HG02623 (cell line): ENCODE measurements around the gene FXYD5.

Source experiments
- ATAC-seq: cut with Tn5 transposase; IDR thresholded peaks from one replicate; pipeline ENCODE4 v1.9.1; 2021; ENCODE audit warnings: moderate library complexity; ENCODE audit not compliant: unreplicated experiment

FXYD5 gene

DNA sequence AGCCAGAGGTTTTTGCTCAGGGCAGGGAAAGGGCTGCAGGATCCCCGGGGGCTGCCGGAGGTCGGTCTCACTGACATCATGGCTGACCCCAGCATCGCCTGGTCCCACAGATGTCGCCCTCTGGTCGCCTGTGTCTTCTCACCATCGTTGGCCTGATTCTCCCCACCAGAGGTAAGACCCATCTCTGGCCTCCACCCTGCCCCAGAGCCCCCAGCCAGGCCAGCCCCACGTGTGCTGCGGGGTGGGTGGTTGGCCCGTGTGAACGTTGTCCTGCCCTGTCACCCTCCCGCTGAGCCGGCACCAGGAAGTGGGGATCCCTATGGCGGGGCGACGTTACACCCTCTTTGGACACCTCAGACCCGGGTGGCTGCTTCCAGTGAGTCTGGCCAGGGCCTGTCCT is 906 bp downstream of the FXYD5 start:
- no peak for ATAC-seq

DNA sequence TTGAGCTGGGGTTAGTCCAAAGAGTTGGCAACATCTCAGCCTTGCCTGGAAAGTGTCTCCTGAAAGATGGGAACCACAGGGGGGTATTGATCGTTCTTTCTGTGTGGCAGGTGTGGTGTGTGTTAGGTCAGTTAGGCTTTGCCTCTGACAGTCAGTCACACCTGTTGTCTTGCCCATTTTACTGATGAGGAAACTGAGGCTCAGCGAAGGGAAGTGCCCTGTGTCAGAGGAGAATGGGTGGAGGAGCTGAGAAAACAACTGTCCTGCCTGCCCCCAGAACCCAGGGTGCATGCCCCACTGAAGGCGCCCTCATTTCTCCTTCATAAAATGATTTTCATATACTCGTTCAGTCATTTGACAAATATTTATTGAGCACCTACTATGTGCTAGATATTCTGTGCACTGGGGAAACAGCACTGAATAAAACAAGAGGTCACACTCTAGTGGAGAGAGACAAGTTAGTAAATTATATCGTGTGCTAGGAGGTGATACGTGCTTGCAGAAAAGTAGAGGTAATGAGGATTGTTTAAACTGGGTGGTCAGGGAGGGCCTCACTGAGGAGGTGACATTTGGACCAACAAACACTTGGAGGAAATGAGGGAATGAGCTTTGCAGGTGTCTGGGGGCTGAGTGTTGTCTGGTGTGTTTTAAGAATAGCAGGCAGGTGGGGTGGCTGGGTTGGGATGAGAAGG is 1.6 kb downstream of the FXYD5 start:
- ATAC-seq = no peak

DNA sequence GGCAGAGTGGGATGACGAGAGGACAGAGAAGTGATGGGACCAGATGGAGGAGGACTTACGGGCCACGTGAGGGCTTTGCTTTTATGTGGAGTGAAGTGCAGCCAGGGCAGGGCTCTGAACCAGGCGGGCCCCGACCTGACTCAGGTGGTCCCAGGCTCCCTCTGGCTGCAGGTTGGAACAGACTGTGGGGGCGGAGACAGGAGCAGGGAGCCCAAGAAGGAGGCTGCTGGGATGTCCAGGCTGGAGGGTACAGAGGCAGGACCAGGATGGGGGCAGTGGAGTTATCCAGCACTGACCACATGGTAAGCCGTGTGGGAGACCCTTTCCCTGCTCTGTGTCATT is 2.1 kb downstream of the FXYD5 start:
- ATAC-seq = no peak

DNA sequence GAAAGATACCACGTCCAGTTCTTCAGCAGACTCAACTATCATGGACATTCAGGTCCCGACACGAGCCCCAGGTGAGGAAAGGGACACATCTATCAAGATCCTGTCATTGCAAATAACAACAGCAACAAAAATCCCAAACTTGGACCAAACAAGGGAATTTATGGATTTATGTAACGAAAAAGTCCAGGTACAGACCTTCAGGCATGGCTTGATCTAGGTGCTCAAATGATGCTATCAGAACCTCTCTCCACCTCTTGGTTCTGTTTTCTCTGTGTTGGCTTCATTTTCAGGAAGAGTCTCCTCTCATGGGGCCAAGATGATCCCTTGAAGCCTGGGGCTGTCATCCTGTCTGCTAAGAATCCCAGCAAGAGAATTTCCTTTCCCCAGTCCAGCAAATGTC is 2.9 kb downstream of the FXYD5 start:
- ATAC-seq = no peak

DNA sequence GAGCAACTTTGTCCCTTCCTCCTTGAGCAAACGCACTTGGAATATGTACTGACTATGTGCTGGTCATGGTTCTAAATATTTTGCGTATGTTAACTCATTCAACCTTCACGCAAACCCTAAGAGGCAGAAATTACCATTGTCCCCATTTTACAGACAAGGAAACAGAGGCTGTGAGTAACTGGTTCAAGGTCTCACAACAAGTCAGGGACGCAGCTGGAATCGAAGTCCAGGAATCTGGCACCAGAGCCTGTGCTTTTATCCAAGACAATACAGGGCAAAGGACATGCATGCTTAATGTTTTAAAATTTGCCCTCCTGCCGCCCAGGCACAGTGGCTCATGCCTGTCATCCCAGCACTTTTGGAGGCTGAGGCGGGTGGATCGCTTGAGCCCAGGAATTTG is 5.1 kb downstream of the FXYD5 start:
- no peak for ATAC-seq

DNA sequence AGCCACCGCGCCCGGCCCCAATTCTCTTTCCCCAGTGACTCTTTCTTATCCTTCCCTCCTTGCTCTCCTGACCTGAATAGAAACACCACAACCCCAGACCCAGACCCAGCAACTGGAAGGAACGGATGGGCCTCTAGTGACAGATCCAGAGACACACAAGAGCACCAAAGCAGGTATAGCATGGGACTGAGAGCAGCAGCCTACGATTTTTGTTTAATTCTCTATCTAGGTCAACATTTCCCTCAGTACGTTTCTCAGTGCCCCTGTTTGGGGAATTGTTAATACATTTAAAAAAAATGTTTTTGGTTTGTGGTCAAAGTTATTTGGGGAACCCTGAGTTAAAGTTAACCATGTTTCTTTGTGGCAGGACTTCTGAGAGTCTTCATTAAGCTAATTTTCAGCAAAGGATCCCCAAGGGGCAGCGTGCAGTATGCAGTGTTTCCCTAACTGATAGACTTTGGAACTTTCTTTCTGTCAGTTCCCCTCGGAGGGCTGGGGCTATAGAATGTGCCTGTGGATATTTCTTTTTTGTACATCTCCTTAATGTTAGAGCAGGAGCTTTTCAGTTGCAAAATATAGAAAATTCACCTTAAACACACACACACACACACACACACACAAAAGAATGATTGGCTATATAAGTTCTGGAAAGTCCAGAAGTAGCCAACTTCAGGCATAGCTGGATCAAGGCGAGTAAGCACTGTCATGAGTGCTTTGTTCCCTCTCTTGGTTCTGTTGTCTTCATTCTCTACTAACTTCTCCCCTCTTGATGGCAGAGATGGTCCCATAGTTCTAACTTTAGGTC is 6.3 kb downstream of the FXYD5 start:
- no peak for ATAC-seq

DNA sequence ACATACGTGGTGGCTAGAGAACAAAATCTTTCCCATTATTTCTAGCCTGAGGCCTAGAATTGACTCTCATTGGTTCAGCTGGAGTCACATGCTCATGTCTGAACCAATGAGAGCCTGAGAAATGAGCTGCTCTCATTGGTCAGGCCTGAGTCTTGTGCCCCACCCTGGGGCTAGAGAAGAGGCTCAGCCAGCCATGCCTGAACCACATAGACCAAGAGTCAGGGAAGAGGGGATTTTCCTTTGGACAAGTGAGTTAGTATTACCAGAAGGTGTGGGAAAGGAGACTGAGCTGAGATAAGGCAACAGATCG is 6.9 kb downstream of the FXYD5 start:
- no peak for ATAC-seq

DNA sequence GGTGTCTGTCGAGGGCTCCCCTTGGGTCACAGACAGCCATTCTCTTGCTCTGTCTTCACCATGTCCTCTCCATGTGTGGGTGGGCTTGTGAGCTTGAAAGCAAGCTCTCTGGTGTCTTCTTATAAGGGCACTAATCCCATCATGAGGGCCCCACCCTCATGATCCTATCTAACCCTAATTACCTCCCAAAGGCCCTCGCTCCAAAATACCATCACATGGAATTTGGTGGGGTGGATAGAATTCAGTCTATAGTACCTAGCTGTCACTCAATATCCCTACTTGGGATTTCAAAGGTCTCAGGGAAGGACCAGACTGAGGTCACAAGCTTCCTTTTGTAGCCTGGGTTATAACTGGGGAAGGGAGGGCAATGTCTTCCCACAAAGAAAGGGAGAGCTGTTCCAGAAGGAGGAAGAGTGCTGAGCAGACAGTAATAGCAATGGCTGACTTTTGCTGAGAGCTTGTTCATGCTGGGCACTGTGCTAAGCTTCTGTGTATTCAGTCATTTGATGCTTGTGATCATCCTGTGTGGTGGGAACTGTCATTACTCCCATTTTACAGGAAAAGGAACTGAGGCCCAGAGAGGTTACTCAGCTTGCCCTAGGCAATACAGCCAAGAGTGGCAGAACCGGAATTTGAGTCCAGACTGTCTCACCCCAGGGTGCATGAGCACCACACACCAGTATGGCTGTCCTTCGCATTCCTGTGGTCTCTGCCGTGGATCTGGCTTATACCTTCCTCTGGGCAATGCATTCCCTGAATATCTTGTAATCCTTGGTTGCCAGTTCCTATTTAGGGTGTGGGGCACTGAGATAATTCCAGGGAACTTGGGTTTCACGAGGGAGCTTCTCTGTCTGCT is 8.2 kb downstream of the FXYD5 start:
- ATAC-seq = no peak

DNA sequence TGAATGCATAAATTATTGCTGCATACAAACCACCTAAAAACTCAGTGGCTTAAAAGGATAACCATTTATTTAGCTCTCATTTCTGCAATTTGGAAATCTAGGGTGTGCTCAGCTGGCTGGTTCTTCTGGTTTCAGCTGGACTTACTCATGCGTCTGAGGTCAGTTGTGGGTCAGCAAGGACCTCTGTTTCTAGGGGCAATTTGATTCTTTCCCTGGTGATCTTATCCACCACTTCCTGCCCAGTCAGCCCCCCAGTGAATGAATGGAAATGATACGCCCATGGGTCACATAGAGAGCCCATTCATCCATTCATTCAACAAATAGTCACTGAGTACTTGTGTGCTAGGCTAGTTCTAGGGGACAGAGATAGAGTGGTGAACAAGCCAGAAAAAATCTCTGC is 9.9 kb downstream of the FXYD5 start:
- no peak for ATAC-seq

DNA sequence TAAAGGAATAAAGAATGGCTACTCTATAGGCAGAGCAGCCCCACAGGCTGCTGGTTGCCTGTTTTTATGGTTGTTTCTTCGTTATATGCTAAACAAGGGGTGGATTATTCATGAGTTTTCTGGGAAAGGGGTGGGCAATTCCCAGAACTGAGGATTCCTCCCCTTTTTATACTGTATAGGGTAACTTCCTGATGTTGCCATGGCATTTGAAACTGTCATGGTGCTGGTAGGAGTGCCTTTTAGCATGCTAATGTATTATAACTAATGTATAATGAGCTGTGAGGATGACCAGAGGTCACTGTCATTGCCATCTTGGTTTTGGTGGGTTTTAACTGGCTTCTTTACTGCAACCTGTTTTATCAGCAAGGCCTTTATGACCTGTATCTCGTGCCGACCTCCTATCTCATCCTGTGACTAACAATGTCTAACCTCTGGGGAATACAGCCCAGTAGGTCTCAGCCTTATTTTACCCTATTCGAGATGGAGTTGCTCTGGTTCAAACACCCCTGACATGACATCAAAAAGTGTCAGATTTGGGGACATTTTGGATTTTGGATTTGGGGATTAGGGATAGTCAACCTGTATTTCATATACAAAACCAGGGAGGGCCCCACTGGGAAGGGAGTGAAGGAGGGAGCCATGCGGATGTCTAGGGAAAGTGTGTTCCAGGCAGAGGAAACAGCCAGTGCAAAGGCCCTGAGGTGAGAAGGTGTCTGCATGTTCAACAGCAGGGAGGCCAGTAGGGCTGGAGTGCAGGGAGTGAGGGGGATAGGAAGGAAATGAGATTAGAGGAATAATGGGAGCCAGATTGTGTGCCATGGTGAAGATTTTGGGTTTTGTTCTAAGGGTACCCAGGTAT is 10.9 kb downstream of the FXYD5 start:
- no peak for ATAC-seq

DNA sequence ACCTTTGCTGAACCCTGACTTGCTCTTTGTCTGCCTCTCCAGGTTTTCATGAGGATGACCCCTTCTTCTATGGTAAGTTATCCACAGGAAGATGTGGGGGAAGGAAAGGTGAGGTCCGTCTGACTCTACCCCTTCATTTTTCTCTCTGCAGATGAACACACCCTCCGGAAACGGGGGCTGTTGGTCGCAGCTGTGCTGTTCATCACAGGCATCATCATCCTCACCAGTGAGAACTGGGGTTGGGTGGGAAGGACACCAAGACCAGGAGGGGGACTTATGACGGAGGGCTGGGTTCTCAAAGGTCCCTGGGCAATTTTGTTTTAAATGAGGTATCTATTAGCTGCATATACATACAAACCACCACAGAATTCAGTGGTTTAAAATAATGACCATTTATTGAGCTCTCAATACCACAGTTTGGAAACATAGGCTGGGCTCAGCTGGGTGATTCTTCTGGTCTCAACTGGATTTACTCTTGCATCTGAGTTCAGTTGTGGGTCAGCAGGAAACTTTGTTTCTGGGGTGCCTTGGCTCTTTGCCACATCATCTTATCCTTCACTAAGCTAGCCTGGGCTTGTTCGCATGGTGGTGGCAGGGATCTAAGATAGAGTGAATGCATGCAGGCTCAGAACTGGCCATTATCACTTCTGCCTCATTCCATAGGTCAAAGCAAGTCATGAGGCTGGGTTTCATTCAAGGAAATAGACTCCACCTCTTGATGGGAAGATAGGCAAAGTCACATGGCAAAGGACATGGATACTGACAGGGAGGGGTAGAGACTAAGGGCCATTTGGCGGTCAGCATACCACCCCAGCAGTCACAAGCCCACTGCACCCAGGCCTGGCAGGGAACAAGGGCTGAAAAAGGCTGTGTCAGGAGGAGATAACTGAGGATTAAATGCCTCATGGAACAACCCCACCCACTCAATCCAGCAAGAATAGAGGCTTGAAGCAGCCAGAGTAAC is 11.8 kb downstream of the FXYD5 start:
- ATAC-seq = no peak

DNA sequence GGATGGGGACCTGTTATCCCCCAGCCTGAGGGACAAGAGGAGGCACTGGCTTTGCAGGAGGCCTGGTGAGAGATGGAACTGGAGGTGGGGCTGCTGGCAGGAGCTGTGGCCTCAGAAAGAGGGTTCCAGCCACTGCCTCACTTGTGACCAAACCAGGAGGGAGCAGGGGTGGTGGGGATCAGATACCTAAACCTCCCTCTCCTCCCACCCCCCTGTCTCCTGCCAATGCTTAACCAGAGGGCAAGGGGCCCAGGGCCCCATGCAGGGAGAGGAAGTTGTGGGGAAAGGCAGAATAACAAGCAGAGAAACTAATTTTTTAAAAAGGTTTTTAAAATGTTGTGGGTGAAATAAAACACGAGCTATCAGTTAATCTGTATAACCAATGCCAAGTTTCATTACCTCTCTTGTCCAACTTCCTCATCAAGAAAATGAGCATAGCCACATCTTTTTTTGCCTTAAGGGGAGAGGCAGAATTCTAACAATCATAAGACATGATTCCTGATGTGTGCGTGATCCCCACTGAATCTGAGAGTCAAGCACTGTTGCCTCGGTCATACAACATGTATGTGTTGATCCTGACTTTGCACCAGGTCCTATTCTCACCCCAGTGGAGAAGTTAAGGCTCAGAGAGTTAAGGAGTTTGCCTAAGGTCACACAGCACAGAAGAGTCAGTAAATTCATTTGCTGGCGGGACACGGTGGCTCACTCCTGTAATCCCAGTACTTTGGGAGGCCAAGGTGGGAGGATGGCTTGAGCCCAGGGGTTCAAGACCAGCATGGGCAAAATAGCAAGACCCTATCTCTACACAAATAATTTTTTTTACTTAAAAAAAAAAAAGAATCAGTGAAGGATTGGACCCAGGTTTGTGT is 12.9 kb downstream of the FXYD5 start:
- no peak for ATAC-seq

DNA sequence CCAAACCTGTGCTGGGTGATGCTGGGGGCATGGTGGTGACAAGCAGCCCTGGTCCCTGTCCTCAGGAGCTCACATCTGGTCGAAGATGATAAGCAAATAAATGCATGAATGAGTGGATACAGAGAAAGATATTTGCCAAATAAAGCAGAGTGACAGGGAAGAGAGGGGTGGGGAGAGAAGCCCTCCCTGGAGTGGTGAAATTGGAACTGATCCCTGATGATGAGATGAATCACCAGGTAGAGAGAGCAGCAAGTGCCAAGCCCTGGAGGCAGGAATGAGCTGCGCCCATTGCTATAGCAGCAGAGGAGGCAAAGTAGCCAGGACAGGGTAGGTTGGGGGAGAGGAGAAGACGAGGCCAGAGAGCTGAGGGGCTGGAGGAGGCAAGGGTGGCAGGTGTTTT is 13.7 kb downstream of the FXYD5 start:
- no peak for ATAC-seq

DNA sequence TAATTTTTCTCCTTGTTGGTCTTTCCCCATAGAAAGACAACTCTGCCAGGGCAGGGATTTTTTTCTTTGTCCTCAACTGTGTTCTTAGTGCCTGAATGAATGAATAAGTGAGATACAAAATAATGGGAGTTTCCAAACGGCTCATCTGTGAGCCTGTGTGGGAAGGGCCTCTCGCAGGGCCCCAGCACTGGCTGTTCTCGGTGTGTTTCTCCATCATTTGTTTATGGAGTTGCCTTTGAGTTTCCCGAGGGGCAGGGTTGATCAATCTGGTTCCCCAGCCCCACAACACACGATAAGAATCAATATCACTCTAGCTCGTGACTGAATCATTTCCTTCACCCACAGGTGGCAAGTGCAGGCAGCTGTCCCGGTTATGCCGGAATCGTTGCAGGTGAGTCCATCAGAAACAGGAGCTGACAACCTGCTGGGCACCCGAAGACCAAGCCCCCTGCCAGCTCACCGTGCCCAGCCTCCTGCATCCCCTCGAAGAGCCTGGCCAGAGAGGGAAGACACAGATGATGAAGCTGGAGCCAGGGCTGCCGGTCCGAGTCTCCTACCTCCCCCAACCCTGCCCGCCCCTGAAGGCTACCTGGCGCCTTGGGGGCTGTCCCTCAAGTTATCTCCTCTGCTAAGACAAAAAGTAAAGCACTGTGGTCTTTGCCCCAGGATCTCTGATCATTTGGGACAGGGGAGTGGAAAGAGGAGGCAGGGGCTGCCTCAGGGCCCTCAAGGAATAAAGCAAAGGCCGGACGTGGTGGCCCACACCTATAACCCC is 14.9 kb downstream of the FXYD5 start:
- ATAC-seq = no peak

DNA sequence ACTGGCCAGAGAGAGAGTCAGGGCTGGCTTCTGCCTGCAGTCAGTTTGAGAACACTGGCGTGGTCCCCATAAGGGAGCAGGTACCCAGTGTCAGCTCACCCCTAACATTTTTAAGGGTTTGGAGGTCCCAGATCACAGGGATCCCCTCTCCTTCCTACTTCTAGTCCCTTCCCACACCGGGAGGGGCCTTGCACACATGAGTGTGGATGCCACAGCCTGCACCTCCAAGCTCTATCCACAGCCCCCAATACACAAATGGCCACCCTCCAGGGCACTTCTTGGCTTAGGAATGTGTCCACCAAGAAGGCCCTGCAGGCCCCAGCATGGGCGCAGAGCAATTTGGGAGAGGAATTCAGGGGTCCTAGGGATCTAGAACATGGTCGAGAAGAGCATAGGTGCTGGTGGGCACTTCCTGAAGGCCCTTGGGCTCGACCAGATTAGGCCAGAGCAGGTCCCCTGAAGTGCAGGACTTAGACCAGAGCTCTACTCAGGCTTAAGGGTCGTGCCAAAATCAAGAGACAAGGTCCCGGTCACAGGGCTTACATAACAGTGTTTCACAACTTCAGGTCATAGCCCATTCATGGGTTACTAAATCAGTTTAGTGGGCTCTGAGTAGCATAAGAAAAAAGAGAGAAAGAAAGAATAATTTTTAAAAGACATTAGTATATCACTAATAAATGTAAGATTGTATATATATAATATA is 16.0 kb downstream of the FXYD5 start:
- ATAC-seq = no peak

DNA sequence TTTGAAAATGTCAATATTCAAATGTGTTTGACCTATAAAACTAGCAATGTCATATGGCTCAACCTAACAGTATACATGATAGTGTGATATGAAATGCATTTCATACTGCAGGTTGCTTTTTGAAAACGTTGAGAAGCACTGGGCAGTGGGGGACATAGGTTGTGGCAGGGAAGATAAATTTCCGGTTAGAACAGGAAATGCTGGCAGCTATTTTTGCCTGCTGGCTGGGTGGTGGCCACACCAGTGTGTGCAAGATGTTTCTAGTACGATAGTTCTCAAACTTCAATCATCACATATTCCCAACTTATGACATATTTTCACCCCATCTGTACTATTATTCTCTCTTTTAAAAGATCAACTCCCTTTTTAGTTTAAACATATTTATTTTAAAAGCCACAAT is 17.2 kb downstream of the FXYD5 start:
- no peak for ATAC-seq

DNA sequence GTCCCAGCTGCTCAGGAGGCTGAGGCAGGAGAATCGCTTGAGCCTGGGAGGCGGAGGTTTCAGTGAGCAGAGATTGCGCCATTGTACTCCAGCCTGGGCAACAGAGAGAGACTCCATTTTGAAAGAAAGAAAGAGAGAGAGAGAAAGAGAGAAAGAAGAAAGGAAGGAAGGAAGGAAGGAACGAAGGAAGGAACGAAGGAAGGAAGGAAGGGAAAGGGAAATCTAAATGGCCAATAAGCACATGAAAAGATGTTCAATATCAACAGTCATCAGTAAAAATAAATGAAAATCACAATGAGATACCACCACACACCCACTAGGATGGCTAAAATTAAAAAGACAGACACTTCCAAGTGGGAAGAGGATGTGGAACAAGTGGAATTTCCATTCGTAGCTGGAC is 19.7 kb downstream of the FXYD5 start:
- ATAC-seq = no peak

DNA sequence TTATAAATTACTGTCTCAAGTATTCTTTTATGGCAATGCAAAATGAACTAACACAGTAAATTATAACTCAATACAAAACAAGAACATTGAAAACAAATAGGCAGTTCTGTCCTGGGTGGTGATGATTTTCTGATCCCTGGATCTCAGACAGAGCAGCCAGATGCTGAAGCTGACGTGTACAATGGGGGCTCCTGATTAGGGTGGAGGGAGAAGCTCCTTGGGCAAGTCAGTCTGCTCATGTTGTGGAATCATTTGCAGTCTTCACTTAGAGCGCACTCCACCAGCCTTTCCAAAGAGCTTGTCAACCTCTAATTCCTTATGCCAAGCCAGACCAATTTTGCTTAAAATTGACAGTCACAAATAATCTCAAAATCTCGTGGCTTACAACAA is 21.6 kb downstream of the FXYD5 start:
- ATAC-seq = no peak
